WI38 (cell line): ENCODE data around the gene VSTM1.

ENCODE experiments used
- H3K4me3 ChIP-seq: 2 replicates; pipeline ENCODE4 v1.5.1; 2011; ENCODE audit warnings: low read depth, mild to moderate bottlenecking, control low read depth, low read length
- TF ChIP-seq, protein P1 (sequence below): IDR thresholded peaks from 2 replicates; pipeline ENCODE4 v1.5.1; 2012; ENCODE audit warnings: low read depth, mild to moderate bottlenecking, control low read depth, low read length

The VSTM1 gene

DNA sequence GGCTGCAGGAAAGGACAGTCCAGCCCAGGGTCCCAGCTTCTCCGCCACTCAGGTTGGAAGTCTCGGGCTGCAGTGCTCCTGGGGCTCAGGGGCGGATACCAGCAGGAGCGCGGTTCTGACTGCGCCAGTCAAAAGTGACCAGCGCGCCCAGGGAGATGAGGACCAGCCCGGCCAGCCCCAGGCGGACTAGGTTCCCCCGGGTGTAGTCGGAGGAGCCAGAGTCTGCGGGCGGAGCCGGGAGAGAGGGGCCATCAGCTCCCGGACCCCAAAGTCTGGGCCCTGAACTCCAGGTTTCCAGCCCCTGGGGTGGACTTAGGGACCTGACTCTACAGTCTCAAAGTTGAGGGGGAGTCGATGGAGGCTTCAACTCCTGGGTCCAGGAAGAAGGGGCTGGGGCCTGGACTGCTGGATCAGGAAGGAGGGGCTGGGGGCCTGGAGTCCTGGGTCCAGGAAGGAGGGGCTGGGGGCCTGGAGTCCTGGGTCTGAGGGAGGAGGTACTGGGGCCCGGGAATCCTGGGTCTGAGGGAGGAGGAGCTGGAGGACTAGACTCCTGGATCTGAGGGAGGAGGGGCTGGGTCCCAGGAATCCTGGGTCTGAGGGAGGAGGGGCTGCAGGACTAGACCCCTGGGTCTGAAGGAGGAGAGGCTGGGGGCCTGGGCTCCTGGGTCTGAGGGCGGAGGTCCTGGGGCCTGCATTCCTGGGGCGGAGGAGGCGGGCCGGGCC, 31.6 kb upstream of the VSTM1 start:
- peak overlapping the region; percentile 30; the same call in 1 of the 2 replicates for H3K4me3 ChIP-seq
- TF ChIP-seq, protein P1, sequence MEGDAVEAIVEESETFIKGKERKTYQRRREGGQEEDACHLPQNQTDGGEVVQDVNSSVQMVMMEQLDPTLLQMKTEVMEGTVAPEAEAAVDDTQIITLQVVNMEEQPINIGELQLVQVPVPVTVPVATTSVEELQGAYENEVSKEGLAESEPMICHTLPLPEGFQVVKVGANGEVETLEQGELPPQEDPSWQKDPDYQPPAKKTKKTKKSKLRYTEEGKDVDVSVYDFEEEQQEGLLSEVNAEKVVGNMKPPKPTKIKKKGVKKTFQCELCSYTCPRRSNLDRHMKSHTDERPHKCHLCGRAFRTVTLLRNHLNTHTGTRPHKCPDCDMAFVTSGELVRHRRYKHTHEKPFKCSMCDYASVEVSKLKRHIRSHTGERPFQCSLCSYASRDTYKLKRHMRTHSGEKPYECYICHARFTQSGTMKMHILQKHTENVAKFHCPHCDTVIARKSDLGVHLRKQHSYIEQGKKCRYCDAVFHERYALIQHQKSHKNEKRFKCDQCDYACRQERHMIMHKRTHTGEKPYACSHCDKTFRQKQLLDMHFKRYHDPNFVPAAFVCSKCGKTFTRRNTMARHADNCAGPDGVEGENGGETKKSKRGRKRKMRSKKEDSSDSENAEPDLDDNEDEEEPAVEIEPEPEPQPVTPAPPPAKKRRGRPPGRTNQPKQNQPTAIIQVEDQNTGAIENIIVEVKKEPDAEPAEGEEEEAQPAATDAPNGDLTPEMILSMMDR = no peak

DNA sequence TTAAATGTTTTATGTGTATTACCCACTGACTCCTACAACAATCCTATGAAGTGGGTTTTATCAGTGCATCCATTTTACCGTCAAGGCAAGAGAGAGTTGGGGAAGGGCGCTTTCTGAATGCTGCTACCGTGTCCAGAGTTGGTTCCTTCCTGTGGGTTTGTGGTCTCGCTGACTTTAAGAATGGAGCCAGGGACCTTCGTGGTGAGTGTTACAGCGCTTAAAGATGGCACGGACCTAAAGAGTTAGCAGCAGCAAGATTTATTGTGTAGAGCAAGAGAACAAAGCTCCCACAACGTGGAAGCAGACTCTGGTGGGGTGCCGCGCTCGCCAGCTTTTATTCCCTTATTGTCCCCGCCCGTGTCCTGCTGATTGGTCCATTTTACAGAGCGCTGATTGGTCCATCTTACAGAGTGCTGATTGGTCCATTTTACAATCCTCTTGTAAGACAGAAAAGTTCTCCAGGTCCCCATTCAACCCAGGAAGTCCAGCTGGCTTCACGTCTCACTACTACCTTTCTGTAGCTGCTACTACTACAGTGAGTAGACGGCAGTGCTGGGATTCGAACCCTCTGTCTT, 30.8 kb upstream of the VSTM1 start:
- TF ChIP-seq, protein P1 = no peak
- H3K4me3 ChIP-seq = no peak overlapping the region

DNA sequence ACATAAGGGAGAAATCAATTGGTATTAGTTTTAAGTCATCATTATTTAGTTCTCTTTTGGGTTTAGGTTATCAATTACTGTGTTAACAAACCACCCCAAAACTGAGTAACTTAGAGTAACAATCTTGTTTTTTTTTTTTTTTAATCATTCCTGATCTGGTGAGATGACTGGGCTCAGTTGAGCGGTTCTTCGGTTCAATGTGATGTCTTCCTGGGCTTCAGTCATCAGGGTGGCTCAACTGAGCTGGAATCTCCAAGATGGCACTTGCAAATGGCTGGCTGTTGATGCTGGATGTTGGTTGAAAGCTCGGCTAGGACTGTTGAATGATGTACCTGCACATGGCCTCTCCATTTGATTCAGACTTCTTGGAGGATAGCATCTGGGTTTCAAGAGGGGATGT, 20.7 kb upstream of the VSTM1 start:
- no peak overlapping the region for H3K4me3 ChIP-seq
- TF ChIP-seq, protein P1 = no peak

DNA sequence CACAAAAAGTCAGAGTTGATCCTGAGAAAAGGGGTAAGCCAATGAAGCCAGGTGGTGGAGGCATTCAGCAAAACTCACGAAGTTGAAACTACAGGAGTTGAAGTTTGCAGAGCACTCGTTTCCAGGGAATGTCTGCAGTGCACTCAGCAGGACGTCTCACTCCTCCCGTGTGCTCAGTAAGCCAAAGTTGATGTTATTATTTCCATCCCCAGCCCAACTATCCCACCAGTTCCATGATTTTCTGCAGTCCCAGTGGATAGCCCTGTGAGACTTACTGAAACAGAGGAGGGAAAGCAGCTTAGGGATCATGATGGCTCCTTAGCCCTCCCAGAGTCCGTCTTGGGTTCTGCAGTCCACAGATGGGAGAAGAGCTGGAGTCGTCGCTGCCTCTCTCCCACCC, 17.3 kb upstream of the VSTM1 start, which contains the start of gene TARM1:
Gene TARM1 (minus strand): TSS at position 334 of the 400 bp plus-strand sequence. CDS start 25 bp downstream, at position 309.
- H3K4me3 ChIP-seq = no peak within 1 kb of the TSS
- TF ChIP-seq, protein P1 = no peak

DNA sequence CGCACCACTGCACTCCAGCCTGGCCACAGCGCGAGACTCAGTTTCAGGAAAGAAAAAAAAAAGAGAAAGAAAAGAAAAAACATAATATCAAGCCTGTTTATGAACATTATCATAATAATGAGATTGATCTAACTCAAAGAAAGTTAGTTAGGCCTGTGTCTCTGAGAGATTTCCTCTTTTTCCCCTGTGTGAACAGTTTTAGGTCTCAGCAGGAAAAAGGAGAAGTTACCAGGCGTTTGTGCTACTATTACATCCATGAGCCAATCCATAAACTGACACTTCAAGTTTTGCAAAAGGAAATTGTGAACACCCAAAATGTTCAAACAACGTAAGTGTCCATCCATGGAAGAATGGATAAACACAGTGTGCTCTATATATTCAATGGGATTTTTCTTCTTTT, 13.6 kb upstream of the VSTM1 start:
- no peak overlapping the region for H3K4me3 ChIP-seq
- TF ChIP-seq, protein P1 = no peak

DNA sequence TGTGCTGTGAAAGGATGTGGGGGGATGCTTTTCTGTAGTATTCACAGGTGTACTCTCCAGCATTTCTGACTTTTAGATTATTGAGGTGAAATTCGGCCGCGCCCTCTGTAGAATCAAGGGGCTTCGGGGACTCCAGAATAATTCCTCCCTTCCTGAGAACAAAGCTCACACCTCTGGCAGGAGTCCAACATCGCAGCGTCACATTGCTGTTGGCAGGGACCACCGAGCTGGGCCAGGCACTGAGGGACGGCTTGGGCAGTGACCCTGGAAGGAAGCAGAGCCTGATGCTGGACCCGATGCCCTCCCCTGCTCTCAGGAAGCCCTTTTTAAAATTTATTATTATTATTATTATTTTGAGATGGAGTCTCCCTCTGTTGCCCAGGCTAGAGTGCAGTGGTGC, 11.2 kb upstream of the VSTM1 start:
- TF ChIP-seq, protein P1 = no peak

DNA sequence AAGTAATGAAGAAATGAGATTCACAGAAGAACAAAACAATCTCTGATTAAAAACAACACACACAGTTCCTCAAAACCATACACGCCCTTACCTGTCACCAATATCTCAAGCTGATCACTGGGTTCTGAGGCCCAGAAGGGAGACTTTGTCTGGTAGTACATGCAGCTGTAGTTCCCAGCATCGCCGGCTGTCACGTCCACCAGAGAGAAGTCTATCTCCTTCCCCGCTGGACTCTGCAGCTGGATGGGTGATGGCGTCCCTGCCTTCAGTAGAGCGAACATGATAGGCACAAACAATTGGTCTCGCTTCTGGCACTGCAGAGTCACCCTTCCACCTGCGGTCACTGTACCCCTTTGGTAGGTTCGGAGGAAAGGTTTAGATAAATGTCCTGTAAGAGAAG, 10.1 kb upstream of the VSTM1 start:
- H3K4me3 ChIP-seq = no peak overlapping the region
- TF ChIP-seq, protein P1 = no peak

More for the DNA sequence above, 11.2 kb upstream of the VSTM1 start:
- H3K4me3 ChIP-seq = no peak overlapping the region
